DMS53 (cell line): ENCODE data around the gene ACTG1.
A peak's percentile ranks its signal among the peaks of the same experiment; 100 is the strongest.
"Not testable (repeated sequence)": the region's sequence is repeated elsewhere in the genome, so short reads cannot be mapped to it uniquely, and the experiment has no call there.

Source experiments
- DNase-seq: peaks from one replicate; lab custom pipeline; 2025; lab: John Stamatoyannopoulos, UW

Gene ACTG1

DNA sequence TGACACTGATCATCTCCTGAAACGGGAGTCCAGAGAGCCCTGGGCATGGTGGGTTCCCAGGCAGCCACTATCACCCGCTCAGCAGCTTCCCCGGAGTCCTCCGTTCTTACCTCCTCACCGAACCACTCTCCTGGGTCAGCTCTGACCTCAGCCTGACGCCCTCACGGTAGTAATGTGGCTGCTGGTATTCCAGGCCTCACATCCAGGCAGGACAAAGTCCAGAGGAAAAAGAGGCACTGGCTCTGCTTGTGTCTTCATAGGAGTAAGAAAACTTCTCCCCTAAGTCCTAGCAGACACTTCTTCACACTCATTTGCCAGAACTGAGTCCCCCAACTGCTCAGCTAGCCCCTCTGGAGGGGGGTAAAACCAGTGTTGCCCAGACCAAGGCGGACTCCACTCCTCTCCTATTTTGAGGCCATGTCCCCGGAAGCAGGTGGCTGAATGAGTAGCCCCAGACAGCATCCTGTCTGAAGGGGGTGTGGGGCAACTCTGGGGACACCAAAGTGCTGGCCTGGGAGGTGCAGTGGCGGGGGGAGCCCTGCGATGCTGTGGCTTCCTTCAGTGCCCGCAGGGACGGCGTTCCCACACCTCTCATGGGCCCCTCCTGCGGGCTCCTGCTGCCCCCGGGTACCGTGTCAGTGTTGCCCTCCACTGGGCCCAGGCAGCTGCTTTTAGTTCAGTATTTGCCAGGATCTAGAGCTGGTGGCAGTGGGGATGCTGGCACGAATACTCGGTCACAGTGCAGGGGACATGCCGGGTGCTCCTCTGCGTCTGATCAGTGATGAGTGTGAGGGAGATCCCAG, 20.9 kb upstream of the ACTG1 start:
- peak; percentile 57 for DNase-seq

GRCh38 chr17:81532490-81533287, 20.1 kb upstream of the ACTG1 start:
- DNase-seq = no peak

- DNase-seq = not testable (repeated sequence)
Observed at GRCh38 chr17:81531998-81532404, 19.4 kb upstream of the ACTG1 start.

DNA sequence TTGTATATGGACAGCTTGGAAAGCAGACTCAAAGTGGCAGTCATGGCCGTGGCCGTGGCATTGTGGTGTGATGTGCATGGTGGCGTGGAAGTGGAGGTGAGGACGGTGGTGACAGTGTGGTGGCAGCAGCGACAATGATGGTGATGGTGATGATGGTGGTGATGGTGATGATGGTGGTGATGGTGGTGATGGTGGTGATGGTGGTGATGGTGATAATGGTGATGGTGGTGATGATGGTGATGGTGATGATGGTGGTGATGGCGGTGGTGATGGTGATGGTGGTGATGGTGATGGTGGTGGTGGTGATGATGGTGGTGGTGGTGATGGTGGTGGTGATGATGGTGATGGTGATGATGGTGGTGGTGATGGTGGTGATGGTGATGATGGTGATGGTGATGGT, 18.4 kb upstream of the ACTG1 start:
- DNase-seq = not testable (repeated sequence)

GRCh38 chr17:81529437-81529803, 16.8 kb upstream of the ACTG1 start:
- peak; percentile 48 for DNase-seq

DNA sequence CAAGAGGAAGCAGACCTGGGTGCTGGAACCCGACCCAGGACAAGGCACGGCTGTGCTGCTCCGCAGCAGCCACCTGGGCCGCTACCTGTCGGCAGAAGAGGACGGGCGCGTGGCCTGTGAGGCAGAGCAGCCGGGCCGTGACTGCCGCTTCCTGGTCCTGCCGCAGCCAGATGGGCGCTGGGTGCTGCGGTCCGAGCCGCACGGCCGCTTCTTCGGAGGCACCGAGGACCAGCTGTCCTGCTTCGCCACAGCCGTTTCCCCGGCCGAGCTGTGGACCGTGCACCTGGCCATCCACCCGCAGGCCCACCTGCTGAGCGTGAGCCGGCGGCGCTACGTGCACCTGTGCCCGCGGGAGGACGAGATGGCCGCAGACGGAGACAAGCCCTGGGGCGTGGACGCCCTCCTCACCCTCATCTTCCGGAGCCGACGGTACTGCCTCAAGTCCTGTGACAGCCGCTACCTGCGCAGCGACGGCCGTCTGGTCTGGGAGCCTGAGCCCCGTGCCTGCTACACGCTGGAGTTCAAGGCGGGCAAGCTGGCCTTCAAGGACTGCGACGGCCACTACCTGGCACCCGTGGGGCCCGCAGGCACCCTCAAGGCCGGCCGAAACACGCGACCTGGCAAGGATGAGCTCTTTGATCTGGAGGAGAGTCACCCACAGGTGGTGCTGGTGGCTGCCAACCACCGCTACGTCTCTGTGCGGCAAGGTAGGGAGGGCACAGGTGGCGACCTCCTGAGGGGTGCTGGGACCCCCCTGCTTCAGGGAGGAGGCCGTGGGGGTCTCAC, 16.2 kb upstream of the ACTG1 start:
- peak; percentile 92 for DNase-seq

- no peak for DNase-seq
Observed at GRCh38 chr17:81528384-81528650, 15.7 kb upstream of the ACTG1 start.

DNA sequence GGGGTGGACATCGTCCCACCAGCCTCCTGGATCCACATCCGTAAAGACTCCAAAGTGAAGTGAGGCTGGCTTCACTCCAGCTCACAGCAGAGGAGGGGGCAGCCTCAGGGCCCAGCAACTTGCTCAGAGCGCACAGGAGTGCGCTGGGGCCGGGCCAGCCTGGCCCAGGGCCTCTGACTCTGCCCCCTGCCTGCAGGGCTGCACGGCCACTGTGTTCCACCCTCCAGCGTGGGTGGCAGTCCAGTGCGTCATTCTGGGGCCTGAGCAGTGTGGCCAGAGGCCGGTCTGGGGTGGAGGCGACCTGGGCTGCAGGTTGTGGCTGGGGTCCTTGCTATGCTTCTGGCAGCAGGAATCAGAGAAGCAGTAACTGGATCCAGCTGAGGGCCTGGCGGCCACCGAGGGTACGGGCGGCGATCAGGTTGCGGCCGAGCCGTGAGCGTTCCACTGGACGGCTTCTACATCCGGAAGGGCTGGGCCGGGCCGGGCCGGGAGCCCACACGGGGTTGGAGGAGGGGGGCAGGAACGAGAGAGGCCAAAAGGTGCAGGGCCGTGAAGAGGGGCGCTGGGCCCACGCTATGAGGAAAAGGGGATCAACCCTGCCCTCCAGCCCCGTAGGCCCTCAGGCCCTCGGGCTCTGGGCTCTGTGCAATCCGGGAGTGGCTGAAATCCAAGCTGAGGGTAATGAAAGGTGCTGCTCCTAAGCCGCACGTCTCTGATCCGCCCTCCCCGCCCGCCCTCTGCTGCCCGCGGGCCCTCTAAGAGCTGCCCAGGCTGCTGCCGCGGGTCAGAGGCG, 15.2 kb upstream of the ACTG1 start, which contains the start of gene FSCN2:
FSCN2 (plus strand) TSS at position 787 of the 793 bp plus-strand sequence. CDS start 155 bp downstream, outside the sequence.
- peak; percentile 86 for DNase-seq

DNA sequence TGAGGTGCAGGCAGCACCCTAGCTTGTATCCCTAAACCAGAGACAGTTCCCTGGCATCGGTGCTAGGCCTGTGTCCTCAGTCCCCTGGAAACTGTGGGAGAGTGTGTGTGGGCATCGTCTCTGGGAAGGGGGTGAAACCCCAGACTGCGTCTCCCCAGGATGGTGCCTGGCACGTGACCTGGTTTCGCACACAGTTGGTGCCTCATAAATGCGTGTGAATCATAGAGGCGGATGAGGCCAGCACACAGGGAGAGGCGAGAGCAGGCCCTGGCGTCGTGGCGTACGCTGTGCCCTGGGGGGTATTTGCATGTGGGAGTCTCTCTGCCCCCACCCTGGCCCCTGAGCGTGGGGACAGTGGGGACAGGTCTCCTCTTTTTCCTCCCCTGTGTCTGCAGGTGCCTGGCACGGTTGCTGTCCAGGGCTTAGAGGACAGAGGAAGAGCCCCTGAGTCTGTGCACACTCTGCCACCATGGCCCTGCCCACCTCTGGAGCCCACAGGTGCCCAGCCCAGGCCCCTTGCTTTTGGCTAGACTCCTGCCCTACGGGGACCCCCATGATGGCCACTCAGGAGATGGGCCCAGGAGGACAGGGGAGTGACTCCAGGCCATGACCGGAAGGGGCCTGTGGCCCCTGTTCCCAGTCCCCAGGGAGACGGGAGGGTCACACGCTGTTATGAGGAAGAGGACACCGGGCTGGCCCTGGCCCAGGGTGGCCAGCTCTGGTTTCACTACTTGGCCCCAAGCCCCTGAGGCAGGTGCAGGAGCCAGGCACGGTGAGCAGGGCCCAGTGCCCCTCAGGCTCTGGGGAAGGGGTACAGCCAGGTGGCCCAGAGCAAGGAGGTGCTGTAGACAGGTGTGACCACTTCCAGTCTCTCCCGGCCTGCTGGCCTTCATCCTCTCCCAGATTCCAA, 14.3 kb upstream of the ACTG1 start:
- no peak for DNase-seq

GRCh38 chr17:81524865-81525159, 12.2 kb upstream of the ACTG1 start:
- DNase-seq = no peak

- DNase-seq = no peak
Observed at GRCh38 chr17:81524039-81524864, 11.7 kb upstream of the ACTG1 start.

DNA sequence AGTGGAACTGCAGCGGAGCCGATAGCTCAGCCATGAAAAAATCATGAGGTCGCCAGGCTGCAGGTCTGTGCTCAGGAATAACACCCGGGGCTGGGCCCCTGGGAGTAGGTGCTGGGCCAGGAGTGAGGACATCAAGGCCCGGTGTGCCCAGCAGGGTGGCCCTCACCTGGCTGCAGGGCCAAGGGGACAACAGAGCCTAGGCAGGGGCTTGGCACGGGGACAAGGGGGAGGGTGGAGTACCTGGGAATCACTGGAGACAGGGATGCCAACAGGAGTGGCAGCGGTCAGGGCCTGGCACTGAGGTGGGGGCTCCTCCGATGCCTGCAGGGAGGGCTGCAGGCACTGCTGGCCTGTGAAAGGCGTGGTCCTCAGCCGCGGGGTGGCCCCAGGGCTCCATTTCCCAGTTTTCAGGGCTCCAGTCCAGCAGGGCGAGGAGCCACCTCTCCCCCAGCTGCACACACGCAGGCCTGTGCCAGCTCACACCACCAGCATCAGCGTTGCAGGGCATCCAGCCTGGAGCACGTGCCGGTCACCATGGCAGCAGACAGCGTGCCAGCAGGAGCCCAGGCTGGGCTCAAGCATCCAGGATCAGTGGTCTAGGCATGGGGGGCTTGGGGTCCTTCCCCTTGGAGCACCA, 10.9 kb upstream of the ACTG1 start:
- no peak for DNase-seq

DNA sequence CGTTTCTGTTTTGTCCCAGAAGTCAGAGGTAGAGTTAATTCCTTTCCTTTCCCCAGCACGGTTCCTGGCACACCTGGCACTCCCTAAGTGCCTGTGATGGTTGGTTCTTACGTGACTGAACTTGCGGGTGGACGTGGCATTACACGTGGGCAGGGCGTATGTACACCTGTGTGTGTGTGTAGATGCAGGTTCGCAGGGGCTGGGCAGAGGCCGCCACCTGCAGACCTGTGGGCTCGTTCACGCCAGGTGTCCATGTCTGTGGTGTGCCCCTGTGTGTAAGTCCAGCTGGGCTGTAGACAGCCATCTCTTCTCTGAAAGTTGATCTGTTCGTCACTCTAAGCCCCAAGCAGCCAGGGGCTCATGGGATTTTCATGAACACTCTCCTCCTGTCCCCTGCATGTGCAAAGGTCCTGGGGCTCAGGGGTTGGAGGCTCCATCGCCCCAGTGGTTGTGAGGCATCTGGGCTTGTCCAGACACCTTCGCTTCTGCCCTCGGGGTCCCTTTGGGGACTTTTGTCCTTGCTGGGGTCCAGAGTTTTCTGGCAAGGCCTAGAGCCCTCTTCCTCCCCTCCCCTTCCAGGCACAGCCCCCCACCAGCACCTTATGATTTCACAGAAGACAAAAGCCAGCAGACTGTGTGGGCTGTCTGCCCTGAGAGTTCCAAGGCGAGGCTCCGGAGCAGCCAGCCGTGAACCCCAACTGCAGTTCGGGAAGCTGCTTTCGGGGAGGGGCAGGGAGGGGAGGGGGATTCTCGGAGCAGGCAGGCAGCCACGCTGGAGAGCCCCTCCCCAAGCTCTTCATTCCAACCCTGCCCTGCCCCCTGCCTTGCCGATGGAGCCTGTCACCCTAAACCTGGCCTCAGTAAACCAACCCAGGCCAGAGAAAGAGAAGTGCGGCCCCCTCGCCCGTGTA, 10.1 kb upstream of the ACTG1 start:
- DNase-seq = no peak

- peak; percentile 58 for DNase-seq
Observed at GRCh38 chr17:81520021-81520901, 7.7 kb upstream of the ACTG1 start.

DNA sequence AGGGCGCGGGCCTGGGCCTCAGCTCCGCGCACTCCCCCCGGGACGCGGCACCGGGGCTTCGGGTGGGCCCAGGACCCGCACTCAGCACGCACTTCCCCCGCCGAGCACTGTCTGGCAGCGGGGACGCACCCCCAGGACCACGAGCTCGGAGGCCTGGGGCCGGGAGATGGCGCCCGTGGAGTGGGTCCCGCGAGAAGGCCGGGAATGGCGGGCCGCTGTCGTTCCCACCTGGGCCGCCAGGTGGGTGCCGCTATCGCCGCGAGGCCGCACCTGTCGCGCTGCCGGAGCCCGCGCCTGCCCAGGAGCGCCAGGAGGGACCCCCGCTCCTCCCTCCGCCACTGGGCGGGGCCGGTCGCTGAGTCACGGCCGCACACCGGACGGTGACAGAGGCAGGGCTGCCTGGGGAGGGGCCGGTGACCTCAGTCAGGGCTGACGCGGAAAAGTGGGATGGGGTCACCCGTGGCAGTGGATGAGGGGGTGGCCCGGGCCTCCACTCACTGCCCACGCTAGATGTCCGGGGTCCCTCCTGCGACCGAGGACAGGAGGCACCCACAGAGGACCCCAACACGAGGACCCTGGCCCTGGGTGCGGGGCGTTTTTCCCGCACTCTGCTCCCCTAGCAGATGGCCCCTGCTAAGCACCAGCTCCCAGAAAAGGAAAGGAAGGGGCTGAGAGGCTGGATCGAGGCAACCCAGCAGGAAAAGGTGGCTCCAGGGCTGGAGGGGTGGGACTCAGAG, 6.9 kb upstream of the ACTG1 start:
- peak; percentile 96 for DNase-seq

- peak; percentile 93 for DNase-seq
Observed at GRCh38 chr17:81518785-81519283, 6.2 kb upstream of the ACTG1 start.
